GM19035 (cell line): ENCODE data around the gene GSX2.
"Not testable (repeated sequence)": the region's sequence is repeated elsewhere in the genome, so short reads cannot be mapped to it uniquely, and the experiment has no call there.

Source experiments
- ATAC-seq: cut with Tn5 transposase; IDR thresholded peaks from one replicate; pipeline ENCODE4 v1.9.1; 2021; ENCODE audit not compliant: unreplicated experiment

The GSX2 gene

GRCh38 chr4:54102531-54103106 lies 2.7 kb downstream of the GSX2 start:
- ATAC-seq, result no peak

GRCh38 chr4:54103190-54103574 lies 3.2 kb downstream of the GSX2 start:
- no peak for ATAC-seq

GRCh38 chr4:54104907-54105306 lies 4.9 kb downstream of the GSX2 start:
- ATAC-seq, result no peak

DNA sequence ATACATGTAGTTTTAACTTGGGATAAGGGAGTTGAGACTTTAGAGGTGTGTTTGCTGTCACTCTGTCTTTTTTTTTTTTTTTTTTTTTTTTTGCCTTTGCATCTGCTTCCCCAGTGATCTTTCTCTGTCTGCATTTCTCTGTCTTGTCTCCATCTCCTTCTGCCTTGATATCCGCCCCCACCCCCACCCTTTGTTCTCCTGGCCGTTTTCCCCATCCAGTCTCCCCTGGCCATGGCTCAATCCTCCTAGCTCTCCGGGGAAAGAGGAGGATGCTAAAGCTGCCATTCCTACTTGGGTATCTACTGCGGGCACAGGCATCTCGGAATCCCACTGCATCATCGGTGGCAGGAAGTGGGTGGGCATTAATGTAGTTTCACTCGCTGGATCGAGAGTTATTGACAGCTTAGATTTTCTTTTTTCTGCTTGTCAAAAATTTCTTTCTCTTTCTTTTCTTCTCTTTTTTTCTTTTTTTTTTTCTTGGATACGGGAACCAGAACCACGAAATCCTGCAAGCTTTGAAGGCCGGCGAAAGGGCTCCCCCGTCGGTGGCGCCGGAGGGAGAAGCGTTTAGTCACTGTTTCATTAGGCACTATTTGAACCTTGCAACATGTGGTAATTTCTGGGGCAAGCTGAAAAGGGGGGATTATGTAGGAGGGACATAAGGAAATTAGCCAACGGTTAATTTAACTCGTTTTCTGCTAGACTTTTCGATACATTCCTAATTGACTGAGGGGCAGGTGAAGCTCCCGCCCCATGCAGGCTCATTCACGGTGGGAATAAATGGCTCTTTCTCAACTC lies 8.2 kb downstream of the GSX2 start:
- ATAC-seq, result no peak

GRCh38 chr4:54109241-54110018 lies 9.5 kb downstream of the GSX2 start:
- no peak for ATAC-seq

- no peak for ATAC-seq
Observed at GRCh38 chr4:54110019-54110416, 10.1 kb downstream of the GSX2 start.

- ATAC-seq, result not testable (repeated sequence)
Observed at GRCh38 chr4:54113206-54113605, 13.2 kb downstream of the GSX2 start.

GRCh38 chr4:54116246-54116645 lies 16.3 kb downstream of the GSX2 start:
- not testable (repeated sequence) for ATAC-seq

DNA sequence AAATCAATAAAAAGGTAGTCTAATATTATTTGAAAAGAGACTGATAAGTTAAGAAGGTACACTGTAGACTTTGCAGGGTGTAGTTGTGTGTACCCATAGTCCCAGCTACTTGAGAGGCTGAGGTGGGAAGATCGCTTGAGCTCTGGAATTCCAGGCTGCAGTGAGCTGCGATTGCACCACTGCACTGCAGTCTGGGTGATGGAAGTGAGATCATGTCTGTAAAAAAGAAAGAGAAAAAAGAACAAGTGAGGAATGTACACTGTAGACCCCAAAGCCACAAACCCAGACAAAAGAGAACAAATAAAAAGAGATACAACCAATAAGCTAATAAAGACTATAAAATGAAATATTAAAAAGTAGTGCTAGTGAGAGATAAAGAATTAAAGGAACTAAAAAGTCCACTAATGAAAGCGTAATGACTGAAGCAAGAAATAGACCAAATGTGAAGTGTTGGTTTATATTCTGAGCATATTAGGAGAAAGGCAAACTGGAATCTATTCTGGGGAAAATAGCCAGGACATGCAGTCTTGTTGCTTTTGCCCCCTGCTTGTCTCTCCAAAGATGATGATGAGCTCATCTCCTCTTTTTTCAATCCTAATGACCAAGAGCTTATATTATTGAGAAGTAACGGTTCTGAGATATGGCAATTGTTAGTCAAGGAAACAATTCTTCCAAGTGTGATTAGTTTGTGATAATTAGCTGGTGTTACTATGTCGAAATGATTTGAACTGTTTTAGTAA lies 19.1 kb downstream of the GSX2 start:
- no peak for ATAC-seq

- no peak for ATAC-seq
Observed at GRCh38 chr4:54120518-54120917, 20.6 kb downstream of the GSX2 start.

GRCh38 chr4:54127660-54128059 lies 27.7 kb downstream of the GSX2 start:
- ATAC-seq, result no peak

DNA sequence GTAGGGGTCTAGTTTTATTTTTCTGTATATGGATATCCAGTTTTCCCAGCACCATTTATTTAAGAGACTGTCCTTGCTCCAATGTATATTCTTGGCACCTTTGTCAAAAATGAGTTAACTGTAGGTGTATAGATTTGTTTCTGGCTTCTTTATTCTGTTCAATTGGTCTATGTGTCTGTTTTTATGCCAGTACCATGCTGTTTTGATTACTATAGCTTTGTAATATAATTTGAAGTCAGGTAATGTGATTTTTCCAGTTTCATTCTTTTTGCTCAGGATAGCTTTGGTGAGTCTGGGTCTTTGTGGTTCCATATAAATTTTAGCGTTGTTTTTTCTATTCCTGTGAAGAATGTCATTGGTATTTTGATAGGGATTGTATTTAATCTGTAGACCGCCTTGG lies 28.7 kb downstream of the GSX2 start:
- ATAC-seq, result not testable (repeated sequence)

- ATAC-seq, result no peak
Observed at GRCh38 chr4:54139332-54139731, 39.4 kb downstream of the GSX2 start.

- no peak for ATAC-seq
Observed at GRCh38 chr4:54140287-54140686, 40.3 kb downstream of the GSX2 start.

DNA sequence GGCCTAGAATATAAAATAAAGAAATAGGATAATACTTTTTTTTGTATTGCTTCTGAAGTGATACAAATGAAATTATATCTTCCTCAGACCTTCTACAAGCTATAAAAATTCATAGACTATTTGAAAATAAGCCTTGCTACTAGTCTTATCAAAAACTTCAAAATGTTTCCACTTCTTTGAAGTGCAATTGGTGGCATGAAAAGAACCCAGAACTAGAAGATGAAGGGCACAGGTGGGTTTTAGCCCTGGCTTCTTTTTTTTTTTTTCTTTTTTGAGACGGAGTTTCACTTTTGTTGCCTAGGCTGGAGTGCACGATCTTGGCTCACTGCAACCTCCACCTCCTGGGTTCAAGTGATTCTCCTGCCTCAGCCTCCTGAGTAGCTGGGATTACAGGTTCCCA lies 44.2 kb downstream of the GSX2 start:
- ATAC-seq, result no peak

GRCh38 chr4:54144661-54145171 lies 44.8 kb downstream of the GSX2 start:
- no peak for ATAC-seq

DNA sequence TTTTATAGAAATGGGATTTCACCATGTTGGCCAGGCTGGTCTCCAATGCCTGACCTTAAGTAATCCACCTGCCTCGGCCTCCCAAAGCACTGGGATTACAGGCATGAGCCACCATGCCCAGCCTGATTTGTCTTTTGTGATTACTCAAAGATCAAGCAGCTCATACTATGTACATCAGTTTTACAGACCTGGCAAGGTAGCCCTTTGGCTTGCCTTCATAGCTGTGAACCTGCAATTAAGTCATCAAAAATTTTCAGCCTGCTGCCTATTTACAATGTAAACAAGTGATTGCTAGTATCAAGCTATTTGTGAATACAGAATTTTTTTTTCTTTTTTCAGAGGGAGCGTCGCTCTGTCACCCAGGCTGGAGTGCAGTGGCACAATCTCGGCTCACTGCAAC lies 46.2 kb downstream of the GSX2 start:
- ATAC-seq, result no peak

- ATAC-seq, result no peak
Observed at GRCh38 chr4:54149323-54149722, 49.4 kb downstream of the GSX2 start.
